Mucosa of gallbladder (tissue), 1 donor: ENCODE measurements around the gene STUM. TPM values are rescaled to one million over a fixed set of nuclear protein-coding genes. Genes with fewer than 3 reads are reported as not detected.
"Not testable (repeated sequence)": the region's sequence is repeated elsewhere in the genome, so short reads cannot be mapped to it uniquely, and the experiment has no call there.

Experiments used
- DNase-seq: peaks from one replicate; pipeline ENCODE4 v3.0.0-alpha.2; 2020; ENCODE audit warnings: low spot score
- total RNA-seq: library from RNA; stranded (reverse); gene quantifications from one replicate; pipeline ENCODE4 v1.2.1, GENCODE V29; 2021
- donor health status: DM: no; HTN: no; CAD: no.

STUM gene, protein sequence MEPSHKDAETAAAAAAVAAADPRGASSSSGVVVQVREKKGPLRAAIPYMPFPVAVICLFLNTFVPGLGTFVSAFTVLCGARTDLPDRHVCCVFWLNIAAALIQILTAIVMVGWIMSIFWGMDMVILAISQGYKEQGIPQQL
- 0.86 TPM for total RNA-seq

DNA sequence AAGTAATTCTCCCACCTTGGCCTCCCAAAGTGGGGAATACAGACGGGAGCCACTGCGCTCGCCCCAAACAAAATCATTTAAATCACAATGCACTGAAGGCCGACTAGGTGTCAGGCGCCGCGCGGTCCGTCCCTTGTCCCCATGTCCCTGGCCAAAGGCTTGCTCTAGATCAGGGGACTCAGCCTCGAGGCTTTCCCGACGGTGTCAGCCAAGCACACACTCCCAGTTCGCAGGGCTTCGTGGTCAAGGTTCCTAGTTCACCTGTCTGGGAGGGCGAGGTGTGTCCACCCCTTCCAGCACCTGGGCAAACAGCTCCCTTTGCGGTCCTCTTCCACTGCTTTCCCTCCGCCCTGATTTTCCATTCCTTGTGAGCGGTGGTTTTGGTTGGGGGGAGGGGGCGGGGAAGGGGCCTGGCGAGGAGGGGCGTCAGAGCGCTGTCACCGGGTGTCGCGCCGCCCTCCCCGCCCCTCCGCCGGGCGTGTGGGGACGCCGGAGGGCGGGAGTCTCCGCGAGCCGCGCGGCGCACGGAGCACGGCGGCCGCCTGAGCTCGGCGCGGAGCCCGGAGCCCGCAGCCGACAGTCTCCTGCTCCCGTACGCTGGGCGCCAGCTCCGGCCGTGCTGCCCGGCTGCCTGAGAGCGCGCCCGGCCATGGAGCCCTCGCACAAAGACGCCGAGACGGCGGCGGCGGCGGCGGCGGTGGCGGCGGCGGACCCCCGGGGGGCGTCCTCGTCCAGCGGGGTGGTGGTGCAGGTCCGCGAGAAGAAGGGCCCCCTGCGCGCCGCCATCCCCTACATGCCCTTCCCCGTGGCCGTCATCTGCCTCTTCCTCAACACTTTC is at the start of gene STUM:
Gene STUM, plus strand, starts transcription at position 509 of the 838 bp plus-strand sequence. Its CDS starts 141 bp downstream, at position 650.
- no peak for DNase-seq

DNA sequence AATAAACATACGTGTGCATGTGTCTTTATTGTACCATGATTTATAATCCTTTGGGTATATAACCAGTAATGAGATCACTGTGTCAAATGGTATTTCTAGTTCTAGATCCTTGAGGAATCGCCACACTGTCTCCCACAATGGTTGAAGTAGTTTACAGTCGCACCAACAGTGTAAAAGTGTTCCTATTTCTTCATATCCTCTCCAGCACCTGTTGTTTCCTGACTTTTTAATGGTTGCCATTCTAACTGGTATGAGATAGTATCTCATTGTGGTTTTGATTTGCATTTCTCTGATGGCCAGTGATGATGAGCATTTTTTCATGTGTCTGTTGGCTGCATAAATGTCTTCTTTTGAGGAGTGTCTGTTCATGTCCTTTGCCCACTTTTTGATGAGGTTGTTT is 48.9 kb upstream of the STUM start:
- not testable (repeated sequence) for DNase-seq

DNA sequence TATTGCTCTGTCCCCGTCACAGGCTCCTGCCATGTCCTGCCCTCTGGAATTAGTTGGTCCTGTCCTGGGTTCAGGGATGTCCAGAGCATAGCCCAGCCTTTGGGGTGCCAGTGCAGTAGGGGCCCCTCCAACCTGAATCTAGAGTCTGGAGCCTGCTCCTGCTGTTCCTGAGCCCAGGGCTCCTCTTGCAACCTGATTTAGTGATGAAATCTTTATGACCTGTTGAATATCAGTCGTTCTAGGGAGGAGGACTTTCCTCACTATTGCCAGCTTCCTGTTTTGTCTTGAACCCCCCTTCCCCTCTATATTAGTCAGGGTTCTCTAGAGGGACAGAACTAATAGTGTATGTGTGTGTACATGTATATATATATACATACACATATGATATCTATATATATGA is 42.5 kb upstream of the STUM start:
- no peak for DNase-seq

DNA sequence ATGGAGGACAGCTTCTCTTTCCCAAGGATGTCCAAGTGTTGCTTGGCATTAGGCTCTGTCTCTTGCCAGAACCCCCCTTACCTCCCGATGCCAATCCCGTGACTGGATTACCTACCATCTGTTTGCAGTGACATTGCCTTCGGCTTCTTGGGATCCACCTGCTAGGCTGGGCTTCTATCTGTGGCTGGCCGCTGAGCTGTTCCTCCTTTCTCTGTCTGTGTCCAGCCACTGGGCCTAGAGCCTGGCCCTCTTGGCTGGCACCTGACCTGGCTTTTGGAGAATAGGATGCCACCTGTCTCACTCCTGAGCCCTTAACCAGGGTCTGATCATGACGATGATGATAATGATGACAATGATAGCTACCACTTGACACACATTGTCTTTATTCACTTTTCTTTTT is 41.6 kb upstream of the STUM start:
- no peak for DNase-seq

DNA sequence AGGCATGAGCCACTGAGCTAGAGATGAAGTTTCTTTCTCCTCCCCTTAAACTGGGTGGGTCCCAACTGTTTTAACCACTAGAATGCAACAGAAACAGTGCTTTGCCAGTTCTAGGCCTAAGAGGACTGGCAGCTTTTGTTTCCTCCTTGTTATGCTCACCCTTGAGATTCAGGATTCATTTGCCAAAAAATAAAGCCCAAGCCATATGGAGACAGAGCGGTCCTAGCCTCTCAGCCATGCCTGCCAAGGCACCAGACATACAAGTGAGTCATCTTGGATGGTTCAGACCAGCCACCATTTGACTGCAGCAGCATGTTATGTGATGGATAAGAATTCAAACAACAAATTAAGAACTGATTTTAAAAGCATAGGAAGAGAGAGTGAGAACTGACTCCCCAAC is 38.1 kb upstream of the STUM start:
- DNase-seq, result no peak

DNA sequence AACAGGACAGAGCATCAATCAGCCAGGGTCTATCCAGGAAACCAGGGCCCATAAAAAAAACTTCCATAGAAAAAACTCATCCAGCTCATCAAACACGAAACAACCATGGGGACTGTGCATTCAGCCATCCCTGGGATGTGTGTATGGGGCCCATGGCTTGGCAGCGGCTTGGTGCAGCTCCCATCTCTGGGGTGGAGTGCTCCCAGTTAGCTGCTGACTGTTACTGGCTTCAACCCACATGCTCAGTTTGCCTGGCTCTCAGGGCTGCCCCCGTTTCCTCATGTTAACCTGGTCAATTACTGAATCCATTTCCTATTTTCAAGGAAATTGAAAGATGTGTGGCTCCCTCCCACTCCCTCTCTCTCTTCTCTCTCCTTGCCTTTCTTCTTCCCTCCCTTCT is 37.3 kb upstream of the STUM start:
- DNase-seq, result no peak

DNA sequence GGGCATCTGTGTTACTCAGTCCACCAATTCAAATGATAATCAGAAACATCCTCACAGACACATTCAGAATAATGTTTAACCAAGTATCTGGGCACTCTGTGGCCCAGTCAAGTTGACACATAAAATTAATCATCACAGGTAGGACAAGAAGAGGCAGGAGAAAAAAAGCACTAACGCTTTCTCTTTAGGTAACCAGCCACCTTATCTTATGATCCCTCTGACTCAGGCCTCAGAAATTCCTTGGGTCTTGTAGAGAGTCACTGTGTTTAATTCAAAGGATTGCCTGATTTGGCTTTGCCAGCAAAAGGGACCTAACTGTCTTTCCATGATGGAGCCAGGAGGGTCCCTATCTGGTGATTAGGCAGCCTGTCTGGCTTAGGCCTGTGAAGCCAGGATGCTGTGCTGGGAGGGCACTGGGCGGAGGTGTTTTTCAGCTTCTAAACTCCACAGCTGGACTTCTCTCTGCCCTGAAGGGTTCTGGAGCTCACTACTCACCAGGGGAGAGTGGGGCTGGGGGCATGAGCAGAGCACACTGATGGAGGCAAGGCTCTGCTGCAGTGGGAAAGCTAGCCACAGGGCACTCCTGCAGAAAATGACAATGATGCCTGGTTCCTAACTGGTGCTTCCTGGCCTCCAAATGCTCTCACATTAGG is 36.4 kb upstream of the STUM start:
- DNase-seq, result no peak

DNA sequence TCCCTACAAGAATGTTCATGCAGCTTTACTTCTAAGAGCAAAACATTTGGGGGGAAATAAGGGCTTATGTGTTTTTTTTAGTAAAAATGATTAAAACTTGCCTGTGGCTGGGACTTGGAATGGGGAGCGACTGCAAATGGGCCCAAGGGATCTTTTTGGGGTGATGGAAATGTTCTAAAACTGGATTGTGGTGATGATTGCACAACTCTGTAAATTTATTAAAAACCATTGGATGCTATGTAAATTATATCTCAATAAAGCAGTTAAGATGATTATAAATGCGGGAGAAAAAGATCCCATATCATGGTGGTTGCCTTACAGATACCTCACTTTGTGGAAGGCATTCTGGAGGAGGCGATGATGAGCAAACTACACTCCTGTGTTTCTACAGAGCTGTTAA is 30.2 kb upstream of the STUM start:
- no peak for DNase-seq

DNA sequence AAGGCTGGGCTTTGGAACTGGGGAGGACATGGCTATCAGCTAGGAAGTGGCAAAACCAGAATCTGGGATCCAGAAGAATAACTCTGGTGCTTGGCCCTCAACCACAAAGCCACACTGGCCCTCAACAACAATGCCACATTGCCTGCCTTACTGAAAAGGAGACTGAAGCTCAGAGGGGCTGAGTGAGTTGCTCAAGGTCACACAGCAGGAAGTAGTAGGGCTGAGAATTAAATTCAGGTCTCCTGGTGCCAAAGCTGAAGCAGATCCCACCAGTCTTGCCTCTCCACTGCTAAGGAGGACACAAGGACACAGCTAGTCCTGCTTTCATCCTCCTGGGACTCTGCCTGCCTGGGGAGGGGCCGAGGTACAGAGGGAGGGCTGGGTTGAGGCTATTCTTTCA is 29.4 kb upstream of the STUM start:
- no peak for DNase-seq

DNA sequence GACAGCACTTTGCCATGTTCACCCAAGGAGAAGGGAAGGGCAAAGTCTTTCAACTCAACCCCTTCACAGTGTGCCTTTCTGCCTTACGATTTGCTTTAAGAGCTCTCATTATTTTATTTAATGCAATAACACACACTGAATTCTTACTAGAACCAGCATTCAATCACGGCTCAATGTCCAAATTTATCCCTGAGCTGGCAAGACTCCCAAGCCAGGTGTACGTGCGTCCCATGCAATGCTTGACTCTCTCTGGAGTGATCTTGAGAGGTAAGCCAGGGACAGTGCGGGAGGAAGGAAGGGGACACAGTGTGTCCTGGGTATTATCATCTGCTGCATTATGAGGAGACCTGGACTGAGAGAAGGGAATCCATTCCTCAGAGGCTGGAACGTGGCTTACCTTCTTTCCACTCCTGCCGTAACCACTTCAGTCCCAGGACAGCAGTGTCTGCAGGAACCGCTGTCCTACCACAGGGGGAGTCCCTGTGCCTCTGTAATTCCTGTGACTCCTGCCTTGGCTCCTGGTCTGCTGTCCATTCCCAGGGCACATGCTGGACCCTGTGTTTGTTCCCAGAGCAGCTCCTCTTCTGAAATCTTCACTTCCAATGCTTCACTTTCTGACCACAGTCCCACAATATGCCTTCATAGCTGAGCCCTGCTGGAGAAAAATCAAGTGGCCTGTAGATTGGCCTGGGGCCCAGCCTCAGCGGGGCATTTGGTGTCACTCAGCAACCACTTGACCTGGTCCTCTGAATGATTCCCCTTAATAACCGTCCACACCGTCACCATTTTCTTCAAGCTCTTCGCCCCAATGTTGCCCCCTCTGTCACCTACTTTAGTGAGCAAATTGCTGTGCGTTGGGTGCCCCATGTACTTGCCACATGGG is 28.6 kb upstream of the STUM start:
- DNase-seq, result no peak

DNA sequence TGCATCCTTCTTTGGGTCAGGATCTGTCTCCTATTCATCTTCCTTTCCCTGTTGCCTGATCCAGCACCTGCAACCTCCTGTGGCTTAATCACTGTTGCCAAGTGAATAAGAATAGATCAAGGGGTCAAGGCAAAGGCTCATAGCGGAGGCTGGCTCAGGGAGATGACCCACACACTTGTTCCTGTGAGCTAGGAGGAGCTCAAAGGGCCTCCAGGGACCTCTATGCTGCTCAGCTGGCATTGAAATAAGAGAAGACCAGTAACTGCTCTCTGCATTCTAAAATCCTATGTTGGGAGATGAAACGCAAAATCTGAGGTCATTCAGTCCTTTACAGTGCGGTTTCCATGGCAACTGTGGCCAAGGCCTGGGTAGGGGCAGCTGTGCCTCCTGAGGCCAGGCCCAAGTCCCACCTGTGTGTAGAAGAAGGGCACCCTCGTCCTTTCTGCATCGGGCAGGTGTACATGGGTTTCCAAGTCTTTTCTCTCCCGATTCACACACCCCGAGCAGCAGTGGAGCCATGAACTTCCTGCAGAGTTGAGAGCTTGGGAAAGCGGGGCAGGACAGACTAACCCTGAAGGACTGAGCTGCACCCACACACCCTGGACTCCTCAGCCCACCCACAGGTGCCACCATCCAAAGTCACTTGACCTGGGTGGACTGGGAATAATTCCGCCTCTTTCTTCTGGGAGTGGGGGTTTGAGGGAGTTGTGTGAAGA is 27.8 kb upstream of the STUM start:
- DNase-seq, result no peak

DNA sequence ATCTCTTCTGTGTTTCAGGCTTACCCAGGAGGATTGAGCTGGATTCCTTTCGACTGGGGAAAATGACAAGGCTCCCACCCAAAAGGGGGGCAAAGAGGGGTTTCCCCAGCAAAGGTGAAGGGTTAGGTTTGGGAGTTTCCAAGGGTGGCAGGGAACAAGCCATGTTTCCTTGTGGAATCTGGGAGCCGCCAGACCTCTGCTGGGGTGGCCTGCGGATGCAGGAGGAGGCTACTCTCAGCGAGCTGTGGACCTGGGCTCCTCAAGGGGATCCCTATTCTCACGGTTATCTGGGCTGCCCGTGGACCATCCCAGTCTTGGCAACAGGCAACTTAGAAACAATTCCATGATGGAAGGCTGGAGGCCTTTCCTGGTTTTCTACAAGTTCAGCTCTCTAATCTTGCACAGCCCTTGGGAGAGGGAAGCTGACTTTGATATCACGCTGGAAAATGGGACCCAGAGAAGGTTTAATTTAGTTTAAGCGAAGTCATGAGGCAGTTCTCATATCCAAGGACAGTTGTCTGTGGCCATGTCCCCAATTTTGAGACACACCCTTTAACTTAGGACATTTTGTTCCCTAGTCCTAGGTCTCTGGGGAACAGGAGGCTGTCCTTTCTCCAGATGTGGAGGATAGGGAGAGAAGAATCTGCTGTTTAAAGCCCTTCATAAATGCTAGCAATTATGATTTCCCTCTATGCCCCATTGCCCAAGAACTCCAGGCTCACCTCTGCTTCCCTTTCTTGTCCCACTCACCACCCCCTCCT is 24.7 kb upstream of the STUM start:
- no peak for DNase-seq

DNA sequence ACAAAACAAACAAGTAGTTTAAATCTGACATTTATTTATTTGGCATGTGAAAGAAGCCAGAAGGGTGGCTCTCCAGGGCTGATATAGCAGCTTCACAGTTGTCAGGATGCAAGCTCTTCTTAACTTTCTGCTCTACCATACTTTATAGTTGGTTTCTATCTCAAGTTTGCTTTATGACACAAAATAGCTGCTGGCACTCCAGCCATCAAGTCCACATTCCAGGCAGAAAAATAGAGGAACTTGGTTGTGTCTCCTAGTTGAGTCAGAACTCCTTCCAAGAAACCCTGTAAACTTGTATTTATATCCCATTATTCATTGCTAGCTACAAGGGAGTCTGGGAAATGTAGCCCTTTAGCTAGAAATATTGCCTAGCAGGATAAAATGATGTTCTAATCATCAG is 24.0 kb upstream of the STUM start:
- DNase-seq, result no peak

DNA sequence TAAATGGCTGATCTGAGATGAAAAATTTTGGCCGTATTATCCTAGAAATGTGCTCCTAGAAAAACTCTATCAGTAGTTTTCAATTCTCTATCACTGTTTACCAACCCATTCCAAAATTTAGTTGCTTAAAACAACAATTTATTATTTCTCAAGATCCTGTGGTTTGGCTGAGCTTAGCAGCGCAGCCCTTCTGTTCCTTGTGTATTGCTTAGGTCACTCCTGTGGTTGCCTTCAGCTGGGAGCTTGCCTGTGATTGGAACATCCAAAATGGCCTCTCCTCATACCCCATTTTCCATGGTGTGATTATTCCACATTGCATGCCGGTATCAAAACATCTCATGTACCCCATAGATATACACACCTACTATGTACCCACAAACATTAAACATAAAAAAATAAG is 22.8 kb upstream of the STUM start:
- DNase-seq, result no peak

DNA sequence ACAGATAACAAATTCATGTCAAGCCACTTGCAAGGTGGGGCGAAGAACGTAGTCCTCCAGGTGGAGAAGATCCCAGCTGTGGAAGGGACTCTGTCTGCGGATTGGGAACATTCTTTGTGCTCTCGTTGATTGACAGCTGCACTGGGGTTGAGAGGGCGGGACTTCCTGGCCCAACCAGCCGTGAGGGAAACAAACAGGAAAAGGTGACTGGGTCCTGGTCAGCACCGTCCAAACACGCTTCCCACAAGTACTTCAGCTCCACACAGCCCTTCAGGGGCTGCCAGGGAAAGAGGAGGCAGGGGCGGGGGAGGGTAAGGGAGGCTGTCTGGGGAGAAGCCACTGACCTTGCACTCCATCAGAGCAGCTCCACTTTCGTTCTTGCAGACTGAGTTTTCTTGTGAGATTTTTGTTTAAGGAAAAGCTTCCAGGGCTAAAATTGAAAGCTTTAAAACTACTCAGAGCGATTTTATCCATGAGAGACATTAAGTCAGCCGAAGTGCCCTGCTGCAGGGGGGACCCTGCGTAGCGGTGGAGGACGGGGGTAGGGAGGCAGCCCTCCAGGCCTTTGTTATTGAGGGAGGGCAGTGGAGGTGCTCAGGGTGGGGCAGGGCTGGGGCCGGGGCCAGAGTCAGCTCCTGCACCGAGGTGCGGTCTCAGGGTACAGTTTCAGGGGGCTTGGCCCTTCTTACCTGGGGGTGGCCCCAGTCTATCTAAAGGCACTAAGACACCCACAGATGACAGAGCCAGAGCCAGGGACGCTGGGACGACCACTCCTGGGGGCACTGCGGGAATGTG is 21.6 kb upstream of the STUM start:
- no peak for DNase-seq

DNA sequence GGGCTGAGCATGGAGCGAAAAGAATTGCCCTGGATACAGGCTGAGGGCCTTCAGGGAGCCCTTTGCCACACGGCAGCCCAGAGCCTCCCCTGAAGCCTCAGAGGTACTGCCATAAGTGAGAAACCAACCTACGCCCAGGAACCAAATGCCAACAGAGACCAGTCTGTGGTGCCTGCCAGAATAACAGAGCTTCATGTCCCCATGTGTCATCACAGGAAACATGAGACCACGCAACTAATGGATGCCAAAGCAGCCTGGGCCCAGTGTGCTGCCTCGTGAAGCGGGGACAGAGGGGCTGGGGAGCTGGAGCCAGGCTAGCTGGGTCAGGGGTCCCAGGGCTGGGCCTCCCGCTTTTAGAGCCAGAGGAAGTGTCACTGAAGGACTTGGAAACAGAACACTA is 18.7 kb upstream of the STUM start:
- DNase-seq, result no peak

DNA sequence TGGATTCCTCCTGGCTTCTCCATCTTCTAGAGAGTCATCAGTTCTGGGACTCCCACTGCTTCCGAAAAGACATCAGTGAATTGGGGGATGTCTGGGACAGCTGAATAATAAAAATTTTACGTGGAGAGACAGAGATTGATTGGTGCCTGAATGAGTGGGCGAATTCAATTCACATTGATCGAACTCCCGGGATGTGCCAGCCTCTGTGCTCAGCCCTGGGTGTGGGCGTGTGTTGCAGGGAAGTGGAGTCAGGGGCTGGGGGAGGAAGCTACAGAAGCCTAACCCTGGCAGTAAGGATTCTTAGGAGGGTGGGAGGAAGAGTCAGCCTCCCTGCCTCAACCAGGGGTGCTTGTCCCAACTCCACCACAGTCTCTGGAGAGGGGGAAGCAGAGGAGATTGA is 18.0 kb upstream of the STUM start:
- DNase-seq, result no peak

DNA sequence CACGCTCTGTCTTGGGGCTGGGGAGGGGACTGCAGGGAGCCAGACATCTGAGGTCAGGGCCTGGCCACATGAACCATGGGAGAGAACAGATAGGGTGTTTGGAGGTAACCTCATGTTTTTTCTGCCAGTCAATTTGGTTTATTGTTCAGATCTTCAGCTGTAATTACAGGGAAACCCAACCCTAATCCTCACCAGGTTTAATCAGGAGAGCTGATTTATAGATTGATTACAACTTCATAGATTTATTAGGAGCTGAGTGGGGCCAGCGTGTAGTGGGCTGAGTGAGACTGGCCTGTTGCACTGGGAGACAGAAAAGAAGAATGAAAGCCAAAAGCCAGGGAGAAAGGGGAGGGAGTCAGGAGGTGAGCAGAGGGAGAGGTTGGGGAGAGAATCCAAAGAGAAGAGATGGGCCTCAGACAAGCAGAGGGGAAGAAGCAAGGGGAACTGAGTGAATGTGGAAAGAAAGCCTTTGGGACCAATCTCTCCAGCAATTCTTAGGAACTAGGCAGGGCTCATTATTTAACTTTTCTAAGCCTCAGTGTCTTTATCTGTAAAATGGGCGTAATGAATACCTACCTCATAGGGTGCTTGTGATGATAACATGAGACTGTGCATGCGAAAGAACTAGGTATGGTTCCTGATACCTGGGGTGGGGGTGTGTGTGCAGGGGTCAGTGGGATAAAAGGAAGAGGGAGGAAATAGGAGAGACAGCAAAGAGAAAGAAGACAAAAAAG is 17.0 kb upstream of the STUM start:
- no peak for DNase-seq

DNA sequence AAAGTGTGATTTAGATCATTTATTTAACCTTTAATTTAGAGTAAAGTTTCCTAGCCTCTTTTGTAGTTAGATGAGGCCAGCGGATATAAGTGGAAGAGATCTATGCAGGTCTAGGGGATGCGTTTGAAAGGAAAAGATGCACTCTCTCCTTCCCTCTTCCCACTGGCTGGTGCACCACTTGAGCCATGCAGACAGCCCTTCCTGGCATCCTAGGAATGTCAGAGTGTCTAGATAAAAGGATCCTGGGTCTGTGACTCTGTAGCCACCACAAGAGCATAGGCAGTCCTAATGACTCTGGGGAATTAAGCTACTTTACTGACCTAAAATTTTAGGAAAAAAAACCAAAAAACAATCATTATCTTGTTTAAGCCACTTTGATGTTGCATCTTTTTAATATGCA is 16.0 kb upstream of the STUM start:
- DNase-seq, result no peak
